Activated CD4-positive, alpha-beta memory T cell treated with anti-CD3 and anti-CD28 coated beads for 36 hours (primary cell): ENCODE results near the gene HOMER2. TPM values are rescaled to one million over a fixed set of nuclear protein-coding genes. Genes with fewer than 3 reads are reported as not detected.
"Not testable (repeated sequence)": the region's sequence is repeated elsewhere in the genome, so short reads cannot be mapped to it uniquely, and the experiment has no call there.

Source experiments
- CTCF ChIA-PET: fragments of 350-600 bp; sonication (Branson Sonifier 250); formaldehyde crosslinking; loops from one replicate; lab custom pipeline; 2021; ENCODE audit warnings: antibody characterized with exemption, inconsistent platforms; lab: Charles Lee
- POLR2A ChIA-PET: fragments of 350-600 bp; sonication (Branson Sonifier 250); formaldehyde crosslinking; loops from one replicate; lab custom pipeline; 2021; ENCODE audit warnings: antibody characterized with exemption; lab: Charles Lee
- DNase-seq: peaks from one replicate; pipeline ENCODE4 v3.0.0-alpha.2; 2020
- H3K27ac Mint-ChIP-seq: one replicate; pipeline ENCODE4 v1.8.0; 2021; ENCODE audit warnings: mixed read lengths
- H3K27me3 Mint-ChIP-seq: one replicate; pipeline ENCODE4 v1.8.0; 2021; ENCODE audit warnings: mixed read lengths
- H3K36me3 Mint-ChIP-seq: one replicate; pipeline ENCODE4 v1.8.0; 2021; ENCODE audit warnings: mixed read lengths
- H3K4me1 Mint-ChIP-seq: one replicate; pipeline ENCODE4 v1.8.0; 2021; ENCODE audit warnings: low read depth, mixed read lengths
- H3K4me3 Mint-ChIP-seq: one replicate; pipeline ENCODE4 v1.8.0; 2021; ENCODE audit warnings: mild to moderate bottlenecking, mixed read lengths
- H3K9me3 Mint-ChIP-seq: one replicate; pipeline ENCODE4 v1.8.0; 2021; ENCODE audit warnings: mixed read lengths
- intact Hi-C: fragments of 100-400 bp; cut with micrococcal nuclease; formaldehyde crosslinking; loops from one replicate; pipeline ENCODE4 v1.15.1; 2023
- total RNA-seq, 2 experiments: library from RNA; stranded (reverse); gene quantifications; one replicate each; pipeline ENCODE4 v1.2.3, GENCODE V29; 2021

Gene HOMER2
- 1 to 10 TPM; 6.5 to 7.9 TPM for total RNA-seq

DNA sequence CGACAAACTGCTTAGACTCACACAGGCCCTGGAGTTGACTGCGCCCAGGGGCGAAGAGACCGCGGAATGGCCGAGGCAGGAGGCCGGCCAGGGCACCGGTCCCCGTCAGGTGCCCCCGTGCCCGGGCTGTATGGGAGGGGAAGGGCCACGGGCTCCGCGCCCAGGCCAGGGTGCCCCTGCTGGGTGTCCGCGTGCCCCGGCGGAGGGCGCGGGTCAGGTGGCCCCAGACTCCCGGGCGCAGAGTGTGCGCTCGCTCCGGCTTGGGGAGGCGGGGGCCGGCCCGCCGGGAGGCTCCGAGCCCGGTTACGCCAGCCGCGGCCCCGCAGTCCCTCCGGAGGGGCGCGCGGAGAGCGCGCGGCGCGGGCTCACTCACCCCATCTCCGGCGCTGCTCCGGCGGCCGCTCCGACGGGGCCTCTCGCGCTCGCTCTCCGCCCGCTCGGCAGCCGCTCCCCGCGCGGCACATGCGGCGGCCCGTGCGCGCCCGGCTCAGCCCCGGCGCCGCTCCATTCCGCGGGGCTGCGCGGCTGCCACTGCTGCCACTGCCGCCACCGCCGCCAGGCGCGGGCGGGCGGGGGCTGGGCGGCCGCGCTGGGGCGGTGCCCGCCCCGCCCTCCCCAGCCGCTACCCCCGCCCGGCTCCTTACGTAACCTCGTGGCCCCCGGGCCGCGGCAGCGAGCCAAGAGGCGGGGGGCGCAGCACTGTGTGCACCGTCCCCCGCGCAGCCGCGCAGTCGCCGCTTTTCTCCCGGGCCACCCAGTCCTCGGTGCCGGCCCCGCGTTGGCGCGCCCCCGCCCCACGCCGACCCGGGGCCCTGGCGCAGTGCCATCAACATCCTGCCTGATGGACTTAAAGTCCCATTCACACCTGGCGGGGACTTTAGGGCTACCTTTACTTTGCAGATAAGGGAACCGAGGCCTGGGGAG is at the start of gene HOMER2:
TSS of gene HOMER2 (minus strand) at position 563 of the 924 bp plus-strand sequence. CDS start at position 378, 185 bp downstream.
- no peaks in the 10 kb centered on the region for H3K9me3 Mint-ChIP-seq
- POLR2A ChIA-PET = no interaction called here
- H3K27me3 Mint-ChIP-seq = peaks cover 8% of the 10 kb centered on the region
- intact Hi-C loops = loop anchor here (5.0 kb wide), 1 partner anchor 120 kb away; no protein-coding TSS in a partner anchor
- peak; percentile 16 for DNase-seq
- peak within 1 kb of the TSS; percentile 73 for H3K4me3 Mint-ChIP-seq
- no peaks in the 10 kb centered on the region for H3K36me3 Mint-ChIP-seq
- CTCF ChIA-PET = interaction anchor here (1.5 kb wide), 1 partner anchor 33 kb away, joined by 3 read pairs; the partner anchor contains the start of gene RAMAC
- H3K27ac Mint-ChIP-seq = no peak within 1 kb of the TSS
- no peaks in the 10 kb centered on the region for H3K4me1 Mint-ChIP-seq

- POLR2A ChIA-PET = interaction anchor here (1.0 to 1.6 kb wide), 2 partner anchors 9 to 10 kb away, joined by 3 to 5 read pairs; partner anchors contain the start of gene C15orf40
- not testable (repeated sequence) for H3K27me3 Mint-ChIP-seq, H3K4me3 Mint-ChIP-seq, H3K9me3 Mint-ChIP-seq, DNase-seq, H3K27ac Mint-ChIP-seq, H3K36me3 Mint-ChIP-seq, H3K4me1 Mint-ChIP-seq
- CTCF ChIA-PET = interaction anchor here (0.6 to 4.0 kb wide), 11 partner anchors 10 to 470 kb away, joined by 3 to 42 read pairs (median 3); partner anchors contain the start of genes C15orf40 and RPS17
- intact Hi-C loops = loop anchor here (1.0 to 2.0 kb wide), 4 partner anchors 151 to 470 kb away; partner anchors contain the start of gene RPS17
Observed at GRCh38 chr15:83000672-83001031, 48.1 kb upstream of the HOMER2 start.

GRCh38 chr15:82999905-83000671 is 47.6 kb upstream of the HOMER2 start:
- H3K9me3 Mint-ChIP-seq = no peaks in the 10 kb centered on the region
- H3K36me3 Mint-ChIP-seq = no peaks in the 10 kb centered on the region
- ChIA-PET CTCF (interaction anchor here (0.6 to 4.0 kb wide), 19 partner anchors 11 to 469 kb away, joined by 3 to 42 read pairs (median 3); partner anchors contain the start of genes C15orf40, RAMAC and RPS17), POLR2A (interaction anchor here (1.0 to 1.6 kb wide), 2 partner anchors 10 to 11 kb away, joined by 3 to 5 read pairs; partner anchors contain the start of gene C15orf40)
- H3K4me3 Mint-ChIP-seq = peak overlapping the region; percentile 36
- H3K4me1 Mint-ChIP-seq = peaks cover 7% of the 10 kb centered on the region
- no peaks in the 10 kb centered on the region for H3K27me3 Mint-ChIP-seq
- DNase-seq = peak; percentile 19
- intact Hi-C loops = loop anchor here (1.0 to 2.0 kb wide), 4 partner anchors 151 to 470 kb away; partner anchors contain the start of gene RPS17
- H3K27ac Mint-ChIP-seq = no peak overlapping the region

GRCh38 chr15:82999426-82999825 is 46.9 kb upstream of the HOMER2 start:
- intact Hi-C loops = no loop called here
- CTCF ChIA-PET = interaction anchor here (0.7 to 4.0 kb wide), 14 partner anchors 11 to 469 kb away, joined by 3 to 42 read pairs (median 4); partner anchors contain the start of genes C15orf40, RAMAC and RPS17
- no peaks in the 10 kb centered on the region for H3K9me3 Mint-ChIP-seq
- DNase-seq = no peak
- no peaks in the 10 kb centered on the region for H3K27me3 Mint-ChIP-seq
- no peak overlapping the region for H3K27ac Mint-ChIP-seq
- peaks cover 7% of the 10 kb centered on the region for H3K4me1 Mint-ChIP-seq
- H3K4me3 Mint-ChIP-seq = no peak overlapping the region
- POLR2A ChIA-PET = interaction anchor here (1.0 kb wide), 1 partner anchor 12 kb away, joined by 5 read pairs; the partner anchor contains the start of gene C15orf40
- no peaks in the 10 kb centered on the region for H3K36me3 Mint-ChIP-seq

DNA sequence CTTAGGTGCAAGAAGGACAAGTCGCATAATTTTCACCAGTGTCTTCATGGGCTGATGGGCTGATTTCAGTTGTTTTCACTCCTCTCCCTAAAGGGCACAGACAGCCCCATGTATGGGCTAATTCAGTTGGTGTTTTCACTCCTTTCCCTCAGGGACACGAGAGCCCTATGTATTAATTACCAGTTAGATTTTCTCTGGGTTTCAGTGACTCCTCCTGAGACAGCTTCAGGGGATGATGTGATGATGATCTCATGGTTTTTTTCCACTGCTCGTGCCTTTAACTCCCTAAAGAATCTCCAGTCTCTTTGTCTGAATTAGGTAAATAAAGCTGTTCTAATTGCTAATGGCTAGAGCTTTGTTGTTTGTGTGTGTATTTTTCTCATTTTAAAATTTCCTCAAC is 43.4 kb upstream of the HOMER2 start:
- intact Hi-C loops = no loop called here
- peaks cover 4% of the 10 kb centered on the region for H3K36me3 Mint-ChIP-seq

GRCh38 chr15:82995076-82995475 is 42.6 kb upstream of the HOMER2 start:
- Mint-ChIP-seq H3K36me3 (peaks cover 7% of the 10 kb centered on the region), H3K4me1 (peaks cover 3% of the 10 kb centered on the region), H3K9me3 (no peaks in the 10 kb centered on the region), H3K27ac (no peak overlapping the region), H3K27me3 (no peaks in the 10 kb centered on the region), H3K4me3 (no peak overlapping the region)
- no peak for DNase-seq
- POLR2A ChIA-PET = interaction anchor here (0.6 kb wide), 1 partner anchor 10 kb away, joined by 3 read pairs; no protein-coding TSS in a partner anchor
- CTCF ChIA-PET = no interaction called here
- intact Hi-C loops = no loop called here

More for the DNA sequence above, 43.4 kb upstream of the HOMER2 start:
- Mint-ChIP-seq H3K4me1 (peaks cover 7% of the 10 kb centered on the region), H3K27ac (no peak overlapping the region), H3K4me3 (no peak overlapping the region), H3K27me3 (no peaks in the 10 kb centered on the region), H3K9me3 (no peaks in the 10 kb centered on the region)
- ChIA-PET CTCF (interaction anchor here (1.3 to 1.4 kb wide), 2 partner anchors 15 to 465 kb away, joined by 3 to 5 read pairs; partner anchors contain the start of gene C15orf40), POLR2A (no interaction called here)
- DNase-seq = no peak

GRCh38 chr15:82993144-82993543 is 40.6 kb upstream of the HOMER2 start:
- Mint-ChIP-seq H3K27ac (no peak overlapping the region), H3K27me3 (no peaks in the 10 kb centered on the region), H3K4me1 (no peaks in the 10 kb centered on the region), H3K36me3 (peaks cover 15% of the 10 kb centered on the region), H3K9me3 (no peaks in the 10 kb centered on the region), H3K4me3 (no peak overlapping the region)
- ChIA-PET POLR2A (no interaction called here), CTCF (interaction anchor here (0.6 to 1.2 kb wide), 2 partner anchors 30 to 144 kb away, joined by 4 read pairs; no protein-coding TSS in a partner anchor)
- intact Hi-C loops = no loop called here
- DNase-seq = no peak

- DNase-seq = no peak
- no peaks in the 10 kb centered on the region for H3K9me3 Mint-ChIP-seq
- peaks cover 18% of the 10 kb centered on the region for H3K36me3 Mint-ChIP-seq
- POLR2A ChIA-PET = interaction anchor here (0.7 kb wide), 1 partner anchor 108 kb away, joined by 7 read pairs; no protein-coding TSS in a partner anchor
- CTCF ChIA-PET = no interaction called here
- intact Hi-C loops = no loop called here
- H3K27ac Mint-ChIP-seq = no peak overlapping the region
- H3K27me3 Mint-ChIP-seq = no peaks in the 10 kb centered on the region
- peaks cover 2% of the 10 kb centered on the region for H3K4me1 Mint-ChIP-seq
- H3K4me3 Mint-ChIP-seq = no peak overlapping the region
Observed at GRCh38 chr15:82992436-82992998, 40.0 kb upstream of the HOMER2 start.

DNA sequence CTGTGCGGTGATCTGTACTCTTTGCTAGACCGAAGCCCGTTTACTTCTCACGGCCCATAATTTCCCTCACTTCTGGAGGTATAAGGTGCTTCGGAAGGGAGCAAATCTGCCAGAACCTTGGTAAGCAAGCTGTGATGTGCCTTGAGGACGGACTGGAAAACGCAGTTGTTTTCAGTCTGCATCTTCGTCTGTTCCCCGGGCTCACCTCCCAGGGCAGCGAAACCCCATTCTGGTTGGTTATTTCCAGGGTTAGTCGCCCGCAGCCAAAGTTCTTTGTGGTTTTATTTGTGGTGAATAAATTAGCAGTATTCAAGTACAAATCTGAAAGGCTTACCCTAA is 33.9 kb upstream of the HOMER2 start:
- DNase-seq = peak; percentile 43
- ChIA-PET CTCF (interaction anchor here (1.0 to 3.3 kb wide), 9 partner anchors 13 to 455 kb away, joined by 3 to 18 read pairs (median 4); partner anchors contain the start of gene C15orf40), POLR2A (interaction anchor here (0.5 to 1.9 kb wide), 10 partner anchors 23 to 654 kb away, joined by 3 to 9 read pairs (median 4); partner anchors contain the start of genes BTBD1, RPS17 and WHAMM)
- intact Hi-C loops = loop anchor here (1.0 to 5.0 kb wide), 5 partner anchors 25 to 446 kb away; partner anchors contain the start of genes C15orf40 and RPS17
- Mint-ChIP-seq H3K27me3 (no peaks in the 10 kb centered on the region), H3K9me3 (no peaks in the 10 kb centered on the region), H3K4me1 (peaks cover 18% of the 10 kb centered on the region), H3K36me3 (peaks cover 19% of the 10 kb centered on the region), H3K4me3 (peak overlapping the region; percentile 98), H3K27ac (peak overlapping the region; percentile 96)

DNA sequence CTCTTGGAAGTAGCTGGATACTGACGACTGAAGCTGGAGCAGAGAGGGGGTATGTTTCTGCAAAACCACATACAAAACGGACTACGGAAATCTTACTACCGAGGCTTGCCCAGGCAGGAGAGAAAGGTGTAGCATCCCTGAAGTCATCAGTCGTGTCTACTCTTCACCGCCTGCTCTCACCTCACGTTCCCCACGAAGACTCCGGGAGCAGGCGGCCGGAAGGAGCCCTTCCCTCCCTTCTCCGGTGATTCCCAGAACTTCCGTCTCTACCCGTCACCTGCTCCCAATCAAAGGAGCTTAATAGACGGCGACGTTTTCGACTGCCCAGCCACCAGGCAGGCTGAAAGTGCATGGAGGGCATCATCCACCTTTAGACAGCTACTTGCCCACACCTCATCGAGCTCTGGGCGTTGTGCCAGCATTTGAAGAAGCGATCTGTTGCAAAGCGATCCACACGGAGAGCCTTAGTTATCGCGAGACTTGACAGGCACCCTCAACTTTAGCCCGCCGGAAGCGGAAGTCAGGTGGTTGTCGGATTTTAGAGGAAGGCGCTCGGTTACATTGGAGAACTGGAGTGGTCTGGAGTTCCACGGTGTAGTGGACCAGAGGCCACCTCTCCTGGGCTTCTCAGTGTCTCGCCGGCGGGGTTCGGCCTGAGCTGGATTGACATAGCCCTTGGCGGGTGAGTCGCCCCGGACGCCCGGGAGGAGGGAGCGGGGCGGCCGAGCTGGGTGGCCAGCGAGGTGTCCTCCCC is 33.3 kb upstream of the HOMER2 start, which contains the start of gene RAMAC:
TSS of gene RAMAC (plus strand) at position 523 of the 754 bp plus-strand sequence. CDS start 2,809 bp downstream, outside the sequence.
- ChIA-PET CTCF (interaction anchor here (0.7 to 3.3 kb wide), 11 partner anchors 13 to 455 kb away, joined by 3 to 18 read pairs (median 4); partner anchors contain the start of gene C15orf40), POLR2A (interaction anchor here (0.5 to 1.9 kb wide), 12 partner anchors 10 to 655 kb away, joined by 3 to 9 read pairs (median 4); partner anchors contain the start of genes BTBD1, RPS17 and WHAMM)
- Mint-ChIP-seq H3K27me3 (no peaks in the 10 kb centered on the region), H3K4me3 (peak within 1 kb of the TSS; percentile 98), H3K4me1 (peaks cover 18% of the 10 kb centered on the region), H3K36me3 (peaks cover 19% of the 10 kb centered on the region), H3K27ac (peak within 1 kb of the TSS; percentile 96), H3K9me3 (no peaks in the 10 kb centered on the region)
- intact Hi-C loops = loop anchor here (1.0 to 5.0 kb wide), 5 partner anchors 25 to 446 kb away; partner anchors contain the start of genes C15orf40 and RPS17
- DNase-seq = peak; percentile 95
